ENCODE data around the gene C11orf52.
A peak's percentile ranks its signal among the peaks of the same experiment; 100 is the strongest.

C11orf52 gene

GRCh38 chr11:111913997-111914396 is 4.7 kb upstream of the C11orf52 start:
- no peaks in the 10 kb centered on the region for H3K27me3 ChIP-seq (ENCODE audit: control insufficient read depth, insufficient read depth, low read length)
- no peaks in the 10 kb centered on the region for H3K9me3 ChIP-seq (ENCODE audit: control insufficient read depth, insufficient read depth, low read depth, low read length)
- H3K9ac ChIP-seq (ENCODE audit: low read length) = no peak overlapping the region
- H3K36me3 ChIP-seq (ENCODE audit: control insufficient read depth, insufficient read depth, low read length) = no peaks in the 10 kb centered on the region
- H3K4me1 ChIP-seq (ENCODE audit: control insufficient read depth, insufficient read depth, low read length) = peaks cover 31% of the 10 kb centered on the region
- no peak overlapping the region for H3K27ac ChIP-seq (ENCODE audit: low read depth, low read length)
- H3K4me3 ChIP-seq (ENCODE audit: low read depth, low read length) = no peak overlapping the region

GRCh38 chr11:111916768-111917167 is 1.9 kb upstream of the C11orf52 start:
- H3K36me3 ChIP-seq (ENCODE audit: control insufficient read depth, insufficient read depth, low read length) = no peaks in the 10 kb centered on the region
- no peaks in the 10 kb centered on the region for H3K27me3 ChIP-seq (ENCODE audit: control insufficient read depth, insufficient read depth, low read length)
- no peak overlapping the region for H3K9ac ChIP-seq (ENCODE audit: low read length)
- H3K9me3 ChIP-seq (ENCODE audit: control insufficient read depth, insufficient read depth, low read depth, low read length) = no peaks in the 10 kb centered on the region
- peaks cover 18% of the 10 kb centered on the region for H3K4me1 ChIP-seq (ENCODE audit: control insufficient read depth, insufficient read depth, low read length)
- no peak overlapping the region for H3K27ac ChIP-seq (ENCODE audit: low read depth, low read length)
- H3K4me3 ChIP-seq (ENCODE audit: low read depth, low read length) = no peak overlapping the region

GRCh38 chr11:111917312-111917711 is 1.4 kb upstream of the C11orf52 start:
- no peaks in the 10 kb centered on the region for H3K36me3 ChIP-seq (ENCODE audit: control insufficient read depth, insufficient read depth, low read length)
- no peaks in the 10 kb centered on the region for H3K9me3 ChIP-seq (ENCODE audit: control insufficient read depth, insufficient read depth, low read depth, low read length)
- H3K4me3 ChIP-seq (ENCODE audit: low read depth, low read length) = no peak overlapping the region
- no peak overlapping the region for H3K9ac ChIP-seq (ENCODE audit: low read length)
- H3K27ac ChIP-seq (ENCODE audit: low read depth, low read length) = no peak overlapping the region
- H3K27me3 ChIP-seq (ENCODE audit: control insufficient read depth, insufficient read depth, low read length) = no peaks in the 10 kb centered on the region
- H3K4me1 ChIP-seq (ENCODE audit: control insufficient read depth, insufficient read depth, low read length) = peaks cover 12% of the 10 kb centered on the region

GRCh38 chr11:111917788-111918187 is 925 bp upstream of the C11orf52 start:
- H3K27me3 ChIP-seq (ENCODE audit: control insufficient read depth, insufficient read depth, low read length) = no peaks in the 10 kb centered on the region
- H3K36me3 ChIP-seq (ENCODE audit: control insufficient read depth, insufficient read depth, low read length) = no peaks in the 10 kb centered on the region
- no peak overlapping the region for H3K9ac ChIP-seq (ENCODE audit: low read length)
- no peaks in the 10 kb centered on the region for H3K9me3 ChIP-seq (ENCODE audit: control insufficient read depth, insufficient read depth, low read depth, low read length)
- H3K4me3 ChIP-seq (ENCODE audit: low read depth, low read length) = no peak overlapping the region
- H3K27ac ChIP-seq (ENCODE audit: low read depth, low read length) = no peak overlapping the region
- peaks cover 11% of the 10 kb centered on the region for H3K4me1 ChIP-seq (ENCODE audit: control insufficient read depth, insufficient read depth, low read length)

- Histone ChIP-seq H3K9me3 (ENCODE audit: control insufficient read depth, insufficient read depth, low read depth, low read length) (no peaks in the 10 kb centered on the region), H3K4me3 (ENCODE audit: low read depth, low read length) (no peak overlapping the region), H3K36me3 (ENCODE audit: control insufficient read depth, insufficient read depth, low read length) (no peaks in the 10 kb centered on the region), H3K27ac (ENCODE audit: low read depth, low read length) (no peak overlapping the region), H3K27me3 (ENCODE audit: control insufficient read depth, insufficient read depth, low read length) (no peaks in the 10 kb centered on the region), H3K9ac (ENCODE audit: low read length) (no peak overlapping the region), H3K4me1 (ENCODE audit: control insufficient read depth, insufficient read depth, low read length) (peaks cover 19% of the 10 kb centered on the region)
Observed at GRCh38 chr11:111920908-111921307, 2.2 kb downstream of the C11orf52 start.

GRCh38 chr11:111921541-111922230 is 3.0 kb downstream of the C11orf52 start:
- Histone ChIP-seq H3K4me3 (ENCODE audit: low read depth, low read length) (no peak overlapping the region), H3K9ac (ENCODE audit: low read length) (no peak overlapping the region), H3K4me1 (ENCODE audit: control insufficient read depth, insufficient read depth, low read length) (peaks cover 23% of the 10 kb centered on the region), H3K27me3 (ENCODE audit: control insufficient read depth, insufficient read depth, low read length) (no peaks in the 10 kb centered on the region), H3K36me3 (ENCODE audit: control insufficient read depth, insufficient read depth, low read length) (no peaks in the 10 kb centered on the region), H3K27ac (ENCODE audit: low read depth, low read length) (no peak overlapping the region), H3K9me3 (ENCODE audit: control insufficient read depth, insufficient read depth, low read depth, low read length) (no peaks in the 10 kb centered on the region)

- Histone ChIP-seq H3K9me3 (ENCODE audit: control insufficient read depth, insufficient read depth, low read depth, low read length) (no peaks in the 10 kb centered on the region), H3K9ac (ENCODE audit: low read length) (no peak overlapping the region), H3K27ac (ENCODE audit: low read depth, low read length) (no peak overlapping the region), H3K36me3 (ENCODE audit: control insufficient read depth, insufficient read depth, low read length) (no peaks in the 10 kb centered on the region), H3K4me3 (ENCODE audit: low read depth, low read length) (no peak overlapping the region), H3K27me3 (ENCODE audit: control insufficient read depth, insufficient read depth, low read length) (no peaks in the 10 kb centered on the region), H3K4me1 (ENCODE audit: control insufficient read depth, insufficient read depth, low read length) (peaks cover 27% of the 10 kb centered on the region)
Observed at GRCh38 chr11:111922803-111923202, 4.1 kb downstream of the C11orf52 start.

GRCh38 chr11:111923351-111923788 is 4.7 kb downstream of the C11orf52 start:
- no peak overlapping the region for H3K9ac ChIP-seq (ENCODE audit: low read length)
- no peaks in the 10 kb centered on the region for H3K27me3 ChIP-seq (ENCODE audit: control insufficient read depth, insufficient read depth, low read length)
- no peak overlapping the region for H3K27ac ChIP-seq (ENCODE audit: low read depth, low read length)
- H3K4me3 ChIP-seq (ENCODE audit: low read depth, low read length) = no peak overlapping the region
- H3K36me3 ChIP-seq (ENCODE audit: control insufficient read depth, insufficient read depth, low read length) = no peaks in the 10 kb centered on the region
- H3K4me1 ChIP-seq (ENCODE audit: control insufficient read depth, insufficient read depth, low read length) = peaks cover 26% of the 10 kb centered on the region
- H3K9me3 ChIP-seq (ENCODE audit: control insufficient read depth, insufficient read depth, low read depth, low read length) = no peaks in the 10 kb centered on the region

GRCh38 chr11:111923951-111924350 is 5.2 kb downstream of the C11orf52 start:
- Histone ChIP-seq H3K4me1 (ENCODE audit: control insufficient read depth, insufficient read depth, low read length) (peaks cover 20% of the 10 kb centered on the region), H3K27ac (ENCODE audit: low read depth, low read length) (no peak overlapping the region), H3K9me3 (ENCODE audit: control insufficient read depth, insufficient read depth, low read depth, low read length) (no peaks in the 10 kb centered on the region), H3K4me3 (ENCODE audit: low read depth, low read length) (no peak overlapping the region), H3K27me3 (ENCODE audit: control insufficient read depth, insufficient read depth, low read length) (no peaks in the 10 kb centered on the region), H3K36me3 (ENCODE audit: control insufficient read depth, insufficient read depth, low read length) (no peaks in the 10 kb centered on the region), H3K9ac (ENCODE audit: low read length) (no peak overlapping the region)

- H3K27ac ChIP-seq (ENCODE audit: low read depth, low read length) = 0 out of 2 replicates have a peak overlapping the region, but pooled peaks have one; percentile 10
- H3K9ac ChIP-seq (ENCODE audit: low read length) = no peak overlapping the region
- H3K4me3 ChIP-seq (ENCODE audit: low read depth, low read length) = peak overlapping the region; percentile 61
- H3K36me3 ChIP-seq (ENCODE audit: control insufficient read depth, insufficient read depth, low read length) = no peaks in the 10 kb centered on the region
- no peaks in the 10 kb centered on the region for H3K27me3 ChIP-seq (ENCODE audit: control insufficient read depth, insufficient read depth, low read length)
- H3K9me3 ChIP-seq (ENCODE audit: control insufficient read depth, insufficient read depth, low read depth, low read length) = no peaks in the 10 kb centered on the region
- peaks cover 19% of the 10 kb centered on the region for H3K4me1 ChIP-seq (ENCODE audit: control insufficient read depth, insufficient read depth, low read length)
Observed at GRCh38 chr11:111925953-111926352, 7.2 kb downstream of the C11orf52 start.

- Histone ChIP-seq H3K36me3 (ENCODE audit: control insufficient read depth, insufficient read depth, low read length) (no peaks in the 10 kb centered on the region), H3K9ac (ENCODE audit: low read length) (peak overlapping the region; percentile 49), H3K4me1 (ENCODE audit: control insufficient read depth, insufficient read depth, low read length) (peaks cover 19% of the 10 kb centered on the region), H3K4me3 (ENCODE audit: low read depth, low read length) (peak overlapping the region; percentile 61), H3K9me3 (ENCODE audit: control insufficient read depth, insufficient read depth, low read depth, low read length) (no peaks in the 10 kb centered on the region), H3K27ac (ENCODE audit: low read depth, low read length) (0 out of 2 replicates have a peak overlapping the region, but pooled peaks have one; percentile 10), H3K27me3 (ENCODE audit: control insufficient read depth, insufficient read depth, low read length) (no peaks in the 10 kb centered on the region)
Observed at GRCh38 chr11:111926505-111927391, 8.0 kb downstream of the C11orf52 start.

Measured in HUES6 (cell line).